H4 (cell line): Measurements from ENCODE around the gene SIGLEC12. TPM values are rescaled to one million over a fixed set of nuclear protein-coding genes. Genes with fewer than 3 reads are reported as not detected.

Experiments
- DNase-seq: peaks from one replicate; pipeline ENCODE4 v3.0.0-alpha.2; 2015; ENCODE audit warnings: low spot score
- total RNA-seq: library from RNA; depleted of rRNA; stranded (reverse); fragments of >200 nt; shearing (Covaris generic); gene quantifications from 2 replicates; pipeline ENCODE4 v1.2.3, GENCODE V29; 2014; rRNA removed

Gene SIGLEC12
- total RNA-seq, result not detected in 2 replicates

DNA sequence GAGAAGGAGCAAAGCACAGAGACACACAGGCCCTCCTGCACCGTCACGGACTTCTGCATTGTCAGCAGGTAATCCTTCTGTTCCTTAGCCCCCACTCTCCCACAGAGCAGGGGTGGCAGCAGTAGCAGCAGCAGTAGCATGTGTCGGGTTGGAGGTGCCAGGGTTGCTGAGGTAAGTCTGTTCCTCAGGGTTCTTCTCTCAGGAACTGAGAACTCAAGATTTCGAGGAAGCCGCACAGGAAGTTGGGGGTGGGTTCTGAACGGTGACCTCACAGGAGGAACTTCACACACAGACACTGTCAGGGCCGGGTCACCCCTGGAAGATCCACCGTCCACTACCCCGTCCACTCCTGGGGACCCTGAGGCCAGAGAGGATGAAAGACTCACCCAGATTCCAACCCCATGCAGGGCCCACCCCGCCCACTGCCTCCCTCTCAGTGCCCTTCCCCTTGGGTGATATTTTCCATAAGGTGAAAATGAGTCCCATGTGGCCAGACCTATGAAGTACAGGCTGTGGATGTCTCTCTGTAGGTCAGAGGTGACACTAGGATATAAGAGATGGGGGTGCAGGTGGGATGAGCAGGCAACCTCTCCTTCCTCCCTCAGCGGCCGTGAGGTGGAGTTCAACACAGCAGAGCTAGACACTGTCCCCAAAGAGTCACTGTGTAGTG lies at the start of gene SIGLEC12:
TSS of gene SIGLEC12 (minus strand) at position 207 of the 670 bp plus-strand sequence. CDS start at position 140, 67 bp downstream.
- DNase-seq, result no peak

DNA sequence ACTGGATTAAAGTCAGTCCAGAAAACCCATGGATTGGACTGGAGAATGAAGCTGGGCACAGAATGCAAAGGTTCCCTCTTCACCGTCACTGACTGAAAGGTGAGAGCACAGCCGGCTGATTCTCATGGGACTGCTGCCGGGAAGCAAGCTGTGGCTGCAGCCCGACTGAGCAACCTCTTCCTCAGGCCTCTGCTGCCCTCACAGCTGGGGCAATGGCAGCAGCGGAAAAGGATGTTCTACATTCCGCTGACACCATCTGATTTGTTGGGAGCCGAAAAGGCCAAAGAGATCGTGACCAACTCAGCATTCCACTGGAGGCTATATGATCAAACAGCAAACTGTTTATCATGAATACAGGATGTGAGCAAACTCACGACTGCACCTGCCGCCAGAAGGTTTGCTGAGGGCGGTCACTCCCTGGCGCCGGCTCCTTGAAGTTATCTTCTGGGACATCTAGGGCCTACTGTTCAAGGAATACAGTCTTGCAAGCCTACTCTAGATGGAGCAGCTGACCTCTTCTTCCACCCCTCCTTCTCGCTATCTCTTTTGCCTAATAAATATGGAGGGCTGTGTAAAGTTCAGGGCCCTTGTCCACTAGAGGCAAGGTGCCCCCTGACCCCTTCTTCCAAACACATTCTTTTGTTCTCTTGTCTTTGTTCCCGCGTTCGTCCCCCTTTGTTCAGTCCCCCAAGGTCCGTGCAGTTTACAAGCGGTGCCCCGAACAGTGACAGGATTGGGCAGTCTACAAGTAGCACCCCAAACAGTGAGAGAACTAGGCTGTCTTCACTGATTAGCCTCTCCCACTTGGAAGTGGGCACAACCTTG lies 49.5 kb upstream of the SIGLEC12 start:
- no peak for DNase-seq

DNA sequence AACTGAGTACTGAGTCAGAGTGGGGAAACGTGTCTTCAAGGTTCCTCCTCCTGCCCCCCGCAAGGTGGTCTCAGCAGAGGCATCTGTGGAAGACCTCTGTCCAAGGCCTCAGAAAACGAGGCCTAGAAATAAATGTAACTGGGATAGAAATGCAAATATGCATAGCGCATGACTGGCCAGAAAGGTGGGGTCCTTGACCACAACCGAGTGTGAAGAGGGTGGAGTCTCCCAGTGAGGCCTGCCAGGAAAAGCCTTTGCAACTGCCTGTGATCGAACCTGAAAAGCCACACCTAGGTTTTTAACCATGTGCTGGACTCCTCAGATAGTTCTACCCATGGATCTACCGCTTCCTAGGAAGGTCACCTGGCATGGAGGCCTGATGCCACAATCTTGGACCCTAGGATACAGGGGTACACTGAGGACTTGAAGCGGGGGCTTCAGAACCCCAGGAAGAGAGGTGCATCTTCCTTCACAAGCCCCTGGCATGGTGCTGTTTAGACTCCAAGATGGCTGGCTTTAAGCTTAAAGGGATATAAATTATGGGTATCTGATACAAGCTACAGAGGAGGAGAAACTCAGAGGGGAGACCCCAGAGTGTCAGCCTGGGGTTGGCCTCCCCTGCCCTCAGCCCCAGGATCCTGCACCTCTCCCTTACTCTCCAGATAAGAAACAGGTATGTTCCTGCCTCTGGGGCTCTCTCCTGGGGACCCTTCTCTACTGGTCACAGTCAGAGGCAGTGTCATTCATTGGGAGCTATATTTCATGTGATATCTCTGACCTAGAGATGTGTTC lies 48.1 kb upstream of the SIGLEC12 start:
- peak; percentile 4 for DNase-seq

DNA sequence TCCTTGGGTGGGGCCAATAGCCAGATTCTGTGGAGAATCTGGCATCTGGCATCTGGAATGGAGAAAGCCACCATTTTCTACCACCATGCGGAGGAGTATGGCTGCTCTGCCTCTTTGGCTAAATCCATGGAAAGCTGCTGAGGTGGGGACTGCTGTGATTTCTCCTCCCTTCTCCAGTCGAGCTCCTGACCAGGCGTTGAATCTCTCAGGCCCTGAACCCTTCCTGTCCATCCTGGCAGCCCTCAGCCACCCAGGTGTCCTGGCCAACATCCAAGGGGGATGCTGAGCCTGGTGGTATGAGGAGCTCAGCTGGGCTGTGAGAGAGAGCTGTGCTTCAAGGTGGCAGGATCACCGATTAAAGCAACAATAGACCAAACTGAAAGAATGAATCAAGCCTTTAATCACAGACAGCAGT lies 47.3 kb upstream of the SIGLEC12 start:
- no peak for DNase-seq

DNA sequence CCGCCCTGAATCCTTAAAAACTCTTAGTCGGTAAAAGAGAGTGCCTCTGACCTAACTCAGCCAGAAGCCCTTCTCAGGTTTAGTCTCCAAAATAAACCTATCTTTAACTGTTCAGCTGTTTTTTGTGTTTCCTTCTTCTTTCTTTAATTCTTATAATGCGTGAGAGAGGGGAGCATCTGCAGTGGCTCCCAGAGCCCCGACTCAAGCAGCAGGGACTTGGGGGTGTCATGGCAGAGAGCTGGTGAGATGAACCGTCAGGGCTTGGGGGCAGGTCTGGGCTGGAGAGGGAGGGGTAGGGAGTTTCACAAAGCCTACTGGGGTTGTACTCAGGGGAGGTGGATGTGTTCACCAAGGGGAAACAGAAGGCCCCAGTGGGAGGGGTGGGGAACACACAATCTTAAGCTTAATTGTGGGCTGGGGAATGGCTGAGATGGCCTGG lies 46.6 kb upstream of the SIGLEC12 start:
- DNase-seq, result no peak

- DNase-seq, result no peak
These were observed 46.0 kb upstream of the SIGLEC12 start for GRCh38 chr19:51547397-51548212.

DNA sequence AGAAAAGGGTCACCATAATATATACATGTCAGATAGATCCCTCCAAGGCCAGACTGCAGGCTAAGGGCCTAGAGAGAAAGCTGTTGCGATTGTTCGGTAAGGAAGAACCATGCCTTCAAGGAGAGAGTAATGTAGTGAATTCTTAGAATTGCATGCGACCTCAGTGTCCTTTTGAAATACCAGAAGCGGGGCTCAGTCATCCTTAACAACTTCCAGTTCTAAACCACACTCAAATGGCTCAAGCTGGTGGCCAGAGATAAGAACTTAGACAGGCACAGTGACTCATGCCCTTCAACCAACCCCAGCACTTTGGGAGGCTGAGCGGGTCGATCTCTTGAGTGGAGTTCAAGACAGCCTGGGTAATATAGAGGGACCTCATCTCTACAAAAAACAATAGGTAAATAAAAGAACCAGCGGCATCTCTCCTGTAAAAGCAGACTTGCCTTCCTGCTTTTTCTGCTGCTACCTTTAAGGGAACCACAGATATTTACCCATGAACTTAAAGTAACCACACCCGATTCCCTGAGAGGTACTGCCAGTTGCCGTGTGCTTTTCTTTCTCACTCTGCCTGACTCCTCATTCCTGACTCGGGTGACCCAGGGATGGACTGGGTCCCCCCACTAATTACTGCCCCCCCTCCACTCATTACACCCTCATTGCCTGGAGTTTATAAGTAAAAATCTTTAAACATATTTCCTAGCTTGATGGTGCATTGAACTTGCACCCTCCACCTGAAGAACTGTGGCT lies 45.2 kb upstream of the SIGLEC12 start:
- peak; percentile 91 for DNase-seq

GRCh38 chr19:51546107-51546649 lies 44.6 kb upstream of the SIGLEC12 start:
- no peak for DNase-seq

DNA sequence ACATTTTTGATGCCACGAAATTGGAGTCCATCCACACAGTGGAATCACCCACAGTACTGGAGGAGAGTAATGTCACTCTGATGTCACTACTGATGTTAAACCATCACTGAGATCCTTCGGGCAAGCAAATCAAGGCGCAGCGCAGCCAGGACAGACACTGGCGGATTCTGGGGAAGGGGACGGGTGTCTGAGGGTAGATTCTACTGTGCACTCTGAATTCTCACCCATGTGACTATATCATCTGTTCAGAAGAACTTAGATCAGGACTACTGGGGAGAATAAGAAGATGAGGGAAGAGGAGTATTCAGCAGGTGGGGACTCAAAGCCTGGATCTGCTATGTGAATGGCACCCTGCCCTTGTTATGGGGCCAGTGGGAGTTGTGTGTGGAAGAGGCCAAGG lies 42.4 kb upstream of the SIGLEC12 start:
- DNase-seq, result no peak

GRCh38 chr19:51542699-51543098 lies 41.1 kb upstream of the SIGLEC12 start:
- DNase-seq, result no peak

DNA sequence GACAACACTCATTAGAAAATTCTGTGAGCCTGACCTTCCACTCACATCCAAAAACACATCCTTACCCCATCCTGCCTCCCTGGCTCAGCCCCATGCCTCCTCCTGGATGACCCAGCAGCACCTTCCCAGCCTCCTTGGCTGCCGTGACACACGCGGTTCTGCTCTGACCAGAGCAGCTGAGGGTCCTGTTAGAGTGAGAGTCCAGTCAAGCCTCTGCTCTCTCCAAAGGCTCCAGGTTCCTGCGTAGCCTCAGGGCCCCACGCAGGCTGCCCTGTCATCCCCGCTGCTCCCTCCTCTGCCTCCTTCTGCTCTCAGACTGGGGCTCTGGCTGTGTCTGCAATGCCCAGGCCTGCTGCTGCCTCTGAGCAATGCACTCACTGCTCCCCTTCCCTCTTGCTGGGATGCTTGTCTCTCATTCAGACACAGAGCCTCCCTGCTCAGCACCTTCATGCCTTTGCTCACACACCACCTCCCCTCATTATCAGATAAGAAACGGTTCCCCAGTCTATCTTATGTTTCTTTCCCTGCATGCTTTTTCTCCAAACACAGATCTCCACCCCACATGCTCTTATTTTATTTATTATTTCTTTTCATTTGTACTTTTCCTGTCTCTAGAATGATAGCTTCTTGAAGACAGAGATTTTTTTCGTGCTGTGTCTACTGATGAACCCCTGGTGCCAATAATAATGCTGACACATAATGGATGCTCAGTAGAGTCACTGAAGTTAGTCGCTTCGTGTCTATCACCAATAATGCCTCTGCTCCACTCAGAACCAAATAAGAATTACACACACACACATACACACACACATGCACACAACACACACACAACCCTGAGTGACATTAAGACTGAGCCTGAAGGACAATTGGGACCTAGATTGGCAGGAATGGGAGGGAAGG lies 40.1 kb upstream of the SIGLEC12 start:
- DNase-seq, result no peak

DNA sequence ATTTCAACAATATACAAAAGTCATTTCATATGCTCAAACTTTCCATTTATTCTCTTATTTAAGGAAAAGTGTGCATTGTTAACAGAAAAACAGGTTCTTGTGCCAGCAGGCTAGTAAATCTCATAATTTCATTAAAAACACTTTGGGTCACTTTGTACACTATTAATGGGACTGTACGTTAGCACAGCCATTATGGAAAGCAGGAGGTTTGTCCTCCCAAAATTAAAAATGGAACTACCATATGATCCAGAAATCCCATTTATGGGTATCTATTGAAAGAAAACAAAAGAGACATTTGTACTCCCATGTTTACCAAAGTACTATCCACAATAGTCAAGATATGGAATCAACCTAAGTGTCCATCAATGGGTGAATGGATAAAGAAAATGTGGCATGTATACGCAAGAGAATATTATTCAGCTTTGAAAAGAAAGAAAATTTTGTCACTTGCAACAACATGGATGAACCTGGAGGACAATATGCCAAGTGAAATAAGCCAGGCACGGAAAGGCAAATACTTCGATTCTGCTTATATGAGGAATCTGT lies 38.3 kb upstream of the SIGLEC12 start:
- DNase-seq, result no peak

DNA sequence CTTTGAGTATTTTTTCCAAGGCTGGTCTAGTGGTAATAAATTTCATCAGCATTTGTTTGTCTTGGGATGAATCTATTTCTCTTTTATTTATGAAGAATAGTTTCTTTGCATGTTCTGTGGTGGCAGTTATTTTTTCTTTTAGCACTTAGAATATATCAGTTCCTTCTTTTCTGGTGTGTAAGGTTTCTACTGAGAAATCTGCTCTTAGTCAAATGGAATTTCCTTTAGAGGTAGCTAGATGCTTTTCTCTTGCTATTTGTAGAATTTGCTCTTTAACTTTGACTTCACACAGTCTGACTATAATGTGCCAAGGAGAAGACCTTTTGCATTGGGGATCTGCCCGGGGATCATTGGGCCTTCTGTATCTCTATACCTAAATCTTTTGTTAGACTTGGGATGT lies 33.9 kb upstream of the SIGLEC12 start:
- no peak for DNase-seq

- DNase-seq, result no peak
These were observed 30.0 kb upstream of the SIGLEC12 start, which contains the start of gene SIGLEC6 for GRCh38 chr19:51531349-51532315. TSS of gene SIGLEC6 (minus strand) at chr19:51531670. CDS start at chr19:51531648, 22 bp downstream.

DNA sequence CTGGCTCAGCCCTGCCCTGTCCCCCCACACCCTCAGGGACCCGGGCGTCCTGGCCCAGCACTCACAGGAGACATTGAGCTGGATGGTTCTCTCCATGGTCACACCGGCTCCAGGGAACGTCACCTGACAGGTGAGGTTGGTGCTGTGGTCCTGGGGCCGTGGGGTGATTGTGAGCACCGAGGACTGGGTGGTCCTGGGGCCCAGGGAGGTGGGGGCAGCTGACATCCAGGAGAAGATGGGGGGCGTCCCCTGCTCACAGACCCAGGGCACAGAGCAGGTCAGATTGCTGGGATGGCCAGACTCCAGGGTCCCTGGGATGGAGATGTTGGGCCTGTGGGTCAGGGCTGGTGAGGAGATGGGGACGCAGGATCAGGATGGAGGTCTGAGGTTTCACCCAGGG lies 29.0 kb upstream of the SIGLEC12 start:
- DNase-seq, result no peak

GRCh38 chr19:51529301-51529700 lies 27.7 kb upstream of the SIGLEC12 start:
- DNase-seq, result no peak

GRCh38 chr19:51525651-51526050 lies 24.1 kb upstream of the SIGLEC12 start:
- DNase-seq, result no peak
